GM18909 (cell line): ENCODE data around the gene DOCK4.

Experiments
- ATAC-seq: cut with Tn5 transposase; IDR thresholded peaks from one replicate; pipeline ENCODE4 v1.9.1; 2021; ENCODE audit warnings: mild to moderate bottlenecking; ENCODE audit not compliant: unreplicated experiment, poor library complexity

DOCK4 gene

GRCh38 chr7:112162784-112163506 is 43.3 kb downstream of the DOCK4 start:
- no peak for ATAC-seq

GRCh38 chr7:112162142-112162766 is 43.9 kb downstream of the DOCK4 start:
- ATAC-seq = no peak

GRCh38 chr7:112161253-112162141 is 44.7 kb downstream of the DOCK4 start:
- no peak for ATAC-seq

- ATAC-seq = no peak
These were observed 45.4 kb downstream of the DOCK4 start for GRCh38 chr7:112160771-112161150.

GRCh38 chr7:112160130-112160770 is 45.9 kb downstream of the DOCK4 start:
- no peak for ATAC-seq

GRCh38 chr7:112159351-112159750 is 46.8 kb downstream of the DOCK4 start:
- ATAC-seq = no peak

- no peak for ATAC-seq
These were observed 49.1 kb downstream of the DOCK4 start for GRCh38 chr7:112157072-112157471.

- ATAC-seq = no peak
These were observed 49.8 kb downstream of the DOCK4 start for GRCh38 chr7:112156412-112156811.

- no peak for ATAC-seq
These were observed 51.5 kb downstream of the DOCK4 start for GRCh38 chr7:112154690-112155089.

GRCh38 chr7:112152186-112152585 is 54.0 kb downstream of the DOCK4 start:
- ATAC-seq = no peak

- ATAC-seq = no peak
These were observed 55.2 kb downstream of the DOCK4 start for GRCh38 chr7:112150823-112151641.

- no peak for ATAC-seq
These were observed 56.5 kb downstream of the DOCK4 start for GRCh38 chr7:112149734-112150133.

- ATAC-seq = no peak
These were observed 58.3 kb downstream of the DOCK4 start for GRCh38 chr7:112147793-112148361.

- ATAC-seq = no peak
These were observed 61.0 kb downstream of the DOCK4 start for GRCh38 chr7:112145206-112145605.

GRCh38 chr7:112144284-112145059 is 61.7 kb downstream of the DOCK4 start:
- no peak for ATAC-seq

GRCh38 chr7:112143582-112143981 is 62.6 kb downstream of the DOCK4 start:
- ATAC-seq = no peak

- ATAC-seq = no peak
These were observed 63.1 kb downstream of the DOCK4 start for GRCh38 chr7:112143136-112143535.

- no peak for ATAC-seq
These were observed 65.6 kb downstream of the DOCK4 start for GRCh38 chr7:112140600-112140999.

GRCh38 chr7:112138938-112139337 is 67.3 kb downstream of the DOCK4 start:
- no peak for ATAC-seq
